Glutamatergic neuron (in vitro differentiated cells): ENCODE results near the gene CNTN6. TPM values are rescaled to one million over a fixed set of nuclear protein-coding genes. Genes with fewer than 3 reads are reported as not detected.
"Not testable (repeated sequence)": the region's sequence is repeated elsewhere in the genome, so short reads cannot be mapped to it uniquely, and the experiment has no call there.

Source experiments
- DNase-seq: peaks from one replicate; pipeline ENCODE4 v3.0.0; 2022
- H3K27ac Mint-ChIP-seq: one replicate; pipeline ENCODE4 v1.8.0; 2020; ENCODE audit warnings: mild to moderate bottlenecking, mixed read lengths, inconsistent platforms; ENCODE audit not compliant: unreplicated experiment
- H3K27me3 Mint-ChIP-seq: one replicate; pipeline ENCODE4 v1.8.0; 2020; ENCODE audit warnings: mild to moderate bottlenecking, moderate library complexity, mixed read lengths, inconsistent platforms; ENCODE audit not compliant: unreplicated experiment
- H3K36me3 Mint-ChIP-seq: one replicate; pipeline ENCODE4 v1.8.0; 2020; ENCODE audit warnings: mild to moderate bottlenecking, mixed read lengths, inconsistent platforms; ENCODE audit not compliant: unreplicated experiment
- H3K4me1 Mint-ChIP-seq: one replicate; pipeline ENCODE4 v1.8.0; 2020; ENCODE audit warnings: mild to moderate bottlenecking, low read depth, mixed read lengths, inconsistent platforms; ENCODE audit not compliant: unreplicated experiment
- H3K4me3 Mint-ChIP-seq: one replicate; pipeline ENCODE4 v1.8.0; 2020; ENCODE audit warnings: mild to moderate bottlenecking, mixed read lengths, inconsistent platforms; ENCODE audit not compliant: unreplicated experiment
- H3K9me3 Mint-ChIP-seq: one replicate; pipeline ENCODE4 v1.8.0; 2020; ENCODE audit warnings: mild to moderate bottlenecking, moderate library complexity, mixed read lengths, inconsistent platforms; ENCODE audit not compliant: unreplicated experiment
- CTCF ChIP-seq: fragments of 200-600 bp; sonication (generic); IDR thresholded peaks from one replicate; pipeline ENCODE4 v1.5.0; 2021; ENCODE audit not compliant: partially characterized antibody, unreplicated experiment
- total RNA-seq: library from RNA; stranded (reverse); fragmentation: NEBNext Ultra II Directional; extraction: Animal tissue kit (Norgen Biotek cat#: 25700); gene quantifications from one replicate; pipeline ENCODE4 v1.2.1, GENCODE V29; 2021; ENCODE audit not compliant: unreplicated experiment

The CNTN6 gene
- total RNA-seq, 1 donor from 2014 or later = 23.2 TPM

- DNase-seq = no peak
- Mint-ChIP-seq H3K27ac (no peak overlapping the region), H3K4me1 (no peaks in the 10 kb centered on the region), H3K27me3 (no peaks in the 10 kb centered on the region), H3K36me3 (no peaks in the 10 kb centered on the region), H3K4me3 (no peak overlapping the region), H3K9me3 (no peaks in the 10 kb centered on the region)
- TF ChIP-seq CTCF = no peak
These were observed 281.6 kb downstream of the CNTN6 start for GRCh38 chr3:1374471-1374870.

- no peak for TF ChIP-seq CTCF
- Mint-ChIP-seq H3K27me3 (no peaks in the 10 kb centered on the region), H3K27ac (no peak overlapping the region), H3K9me3 (no peaks in the 10 kb centered on the region), H3K36me3 (no peaks in the 10 kb centered on the region), H3K4me3 (no peak overlapping the region), H3K4me1 (no peaks in the 10 kb centered on the region)
- DNase-seq = no peak
These were observed 282.3 kb downstream of the CNTN6 start for GRCh38 chr3:1375145-1375544.

DNA sequence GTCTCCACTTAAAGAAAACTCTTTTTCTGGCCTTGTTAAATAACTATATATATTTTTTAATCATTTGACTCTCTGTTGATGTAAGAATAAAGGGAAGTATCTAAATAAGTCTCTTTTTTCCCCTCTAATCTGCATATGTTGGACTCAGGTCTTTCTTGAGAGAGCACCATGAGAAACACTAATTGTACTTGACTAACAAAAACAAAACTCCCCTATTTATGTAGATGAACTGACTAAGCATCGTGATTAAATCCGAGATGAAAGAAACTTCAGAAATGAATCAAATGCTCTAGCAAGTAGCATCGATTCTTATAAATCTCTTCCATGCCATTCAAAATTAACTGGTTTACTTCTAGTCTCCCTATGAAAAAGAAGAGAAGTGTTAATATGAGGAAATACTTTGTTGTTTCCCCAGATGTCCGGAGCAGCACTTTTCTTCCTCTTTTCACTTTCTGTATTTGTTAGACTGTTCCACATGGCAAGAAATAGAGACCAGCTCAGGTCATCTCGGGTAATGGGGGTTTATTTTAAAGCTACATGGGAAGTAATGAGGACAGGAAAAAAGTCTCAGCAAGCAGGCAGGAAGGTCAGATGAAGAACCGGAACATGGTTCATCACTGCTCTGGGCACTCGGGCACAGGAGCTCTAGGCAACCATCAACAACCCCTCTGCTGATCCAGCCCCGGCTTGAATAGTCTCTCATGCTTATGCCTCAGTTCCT is 288.3 kb downstream of the CNTN6 start:
- H3K36me3 Mint-ChIP-seq = no peaks in the 10 kb centered on the region
- no peaks in the 10 kb centered on the region for H3K4me1 Mint-ChIP-seq
- no peaks in the 10 kb centered on the region for H3K9me3 Mint-ChIP-seq
- no peaks in the 10 kb centered on the region for H3K27me3 Mint-ChIP-seq
- TF ChIP-seq CTCF = no peak
- H3K27ac Mint-ChIP-seq = no peak overlapping the region
- no peak for DNase-seq
- no peak overlapping the region for H3K4me3 Mint-ChIP-seq

DNA sequence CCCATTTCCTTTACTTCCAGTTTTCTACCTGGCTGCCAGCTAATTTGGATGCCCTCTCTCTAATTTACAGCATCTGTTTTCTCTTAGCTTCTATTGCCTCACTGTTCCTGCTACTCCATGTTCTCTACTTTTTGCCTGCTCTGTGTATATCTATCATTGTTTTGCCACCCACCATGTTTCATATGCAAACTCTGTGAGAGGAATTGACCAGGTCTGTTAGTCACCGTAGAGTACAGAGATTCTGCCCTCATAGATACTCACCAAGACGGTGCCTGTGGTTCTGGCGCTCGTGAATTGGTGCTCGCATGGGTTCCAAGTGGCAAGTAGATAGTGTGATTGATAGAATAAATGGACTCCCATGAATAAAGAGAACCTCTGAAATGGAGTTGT is 288.8 kb downstream of the CNTN6 start:
- no peaks in the 10 kb centered on the region for H3K4me1 Mint-ChIP-seq

DNA sequence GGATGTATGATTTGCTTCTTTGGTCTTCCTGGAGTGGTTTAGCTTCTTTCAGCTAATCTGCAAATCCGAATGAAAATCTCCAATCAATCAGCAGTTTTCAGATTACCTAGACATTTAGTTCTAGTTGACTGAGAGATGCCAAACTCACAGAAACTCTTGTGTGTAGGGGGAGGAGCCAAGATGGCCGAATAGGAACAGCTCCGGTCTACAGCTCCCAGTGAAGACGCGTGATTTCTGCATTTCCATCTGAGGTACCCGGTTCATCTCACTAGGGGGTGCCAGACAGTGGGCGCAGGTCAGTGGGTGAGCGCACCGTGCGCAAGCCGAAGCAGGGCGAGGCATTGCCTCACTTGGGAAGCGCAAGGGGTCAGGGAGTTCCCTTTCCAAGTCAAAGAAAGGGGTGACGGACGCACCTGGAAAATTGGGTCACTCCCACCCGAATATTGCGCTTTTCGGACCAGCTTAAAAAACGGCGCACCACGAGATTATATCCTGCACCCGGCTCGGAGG is 294.6 kb downstream of the CNTN6 start:
- not testable (repeated sequence) for H3K27ac Mint-ChIP-seq, H3K4me1 Mint-ChIP-seq, H3K9me3 Mint-ChIP-seq, DNase-seq, H3K27me3 Mint-ChIP-seq, H3K4me3 Mint-ChIP-seq
- H3K36me3 Mint-ChIP-seq = peaks cover 12% of the 10 kb centered on the region

More for the DNA sequence above, 288.8 kb downstream of the CNTN6 start:
- H3K36me3 Mint-ChIP-seq = peaks cover 1% of the 10 kb centered on the region
- TF ChIP-seq CTCF = no peak
- no peak for DNase-seq
- H3K9me3 Mint-ChIP-seq = no peaks in the 10 kb centered on the region
- H3K27me3 Mint-ChIP-seq = no peaks in the 10 kb centered on the region
- H3K27ac Mint-ChIP-seq = no peak overlapping the region
- H3K4me3 Mint-ChIP-seq = no peak overlapping the region
